Measurements from ENCODE around the gene RAB4A.

- TF ChIP-seq, protein P1, sequence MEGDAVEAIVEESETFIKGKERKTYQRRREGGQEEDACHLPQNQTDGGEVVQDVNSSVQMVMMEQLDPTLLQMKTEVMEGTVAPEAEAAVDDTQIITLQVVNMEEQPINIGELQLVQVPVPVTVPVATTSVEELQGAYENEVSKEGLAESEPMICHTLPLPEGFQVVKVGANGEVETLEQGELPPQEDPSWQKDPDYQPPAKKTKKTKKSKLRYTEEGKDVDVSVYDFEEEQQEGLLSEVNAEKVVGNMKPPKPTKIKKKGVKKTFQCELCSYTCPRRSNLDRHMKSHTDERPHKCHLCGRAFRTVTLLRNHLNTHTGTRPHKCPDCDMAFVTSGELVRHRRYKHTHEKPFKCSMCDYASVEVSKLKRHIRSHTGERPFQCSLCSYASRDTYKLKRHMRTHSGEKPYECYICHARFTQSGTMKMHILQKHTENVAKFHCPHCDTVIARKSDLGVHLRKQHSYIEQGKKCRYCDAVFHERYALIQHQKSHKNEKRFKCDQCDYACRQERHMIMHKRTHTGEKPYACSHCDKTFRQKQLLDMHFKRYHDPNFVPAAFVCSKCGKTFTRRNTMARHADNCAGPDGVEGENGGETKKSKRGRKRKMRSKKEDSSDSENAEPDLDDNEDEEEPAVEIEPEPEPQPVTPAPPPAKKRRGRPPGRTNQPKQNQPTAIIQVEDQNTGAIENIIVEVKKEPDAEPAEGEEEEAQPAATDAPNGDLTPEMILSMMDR (IDR thresholded peaks at IDR 0.05) = no peak
- TF ChIP-seq POLR2A (IDR thresholded peaks at IDR 0.05) (no peak), POLR2AphosphoS5 (IDR thresholded peaks at IDR 0.05) (no peak)
Measured at GRCh38 chr1:229285440-229285839, 14.5 kb downstream of the RAB4A start.
